Testis (tissue), 3 donors: ENCODE data around the gene SCGB3A2. TPM values are rescaled to one million over a fixed set of nuclear protein-coding genes. Genes with fewer than 3 reads are reported as not detected.

Source experiments
- DNase-seq: peaks from one replicate; pipeline ENCODE4 v3.0.0-alpha.2; 2019
- H3K27ac ChIP-seq, 2 donors: fragments of 200-600 bp; sonication (generic); one replicate each; pipeline ENCODE4 v1.5.1; 2019
- H3K27me3 ChIP-seq: fragments of 200-600 bp; sonication (generic); one replicate; pipeline ENCODE4 v1.5.1; 2019
- H3K36me3 ChIP-seq: fragments of 200-600 bp; sonication (generic); one replicate; pipeline ENCODE4 v1.5.1; 2017; ENCODE audit warnings: low read depth; ENCODE audit errors: missing control alignments
- H3K4me1 ChIP-seq: fragments of 200-600 bp; sonication (generic); one replicate; pipeline ENCODE4 v1.5.1; 2019
- H3K4me3 ChIP-seq, 2 donors: fragments of 200-600 bp; sonication (generic); one replicate each; pipeline ENCODE4 v1.5.1; 2017 to 2019
- H3K9me3 ChIP-seq: fragments of 200-600 bp; sonication (generic); one replicate; pipeline ENCODE4 v1.5.1; 2017
- CTCF ChIP-seq, 3 experiments: fragments of 450-650 bp in 2 of 3; fragments of 200-600 bp in 1 of 3; sonication (generic) in 1 of 3; IDR thresholded peaks; one replicate each; pipeline ENCODE4 v1.5.1; 2016 to 2019; ENCODE audit warnings: antibody characterized with exemption in 3 of 3, mild to moderate bottlenecking in 2 of 3, moderate library complexity in 1 of 3
- POLR2A ChIP-seq: fragments of 450-650 bp; IDR thresholded peaks from one replicate; pipeline ENCODE4 v1.6.1; 2017; ENCODE audit warnings: antibody characterized with exemption, mild to moderate bottlenecking, moderate library complexity
- WGBS, 2 donors: methylation state at CpG; one replicate each; pipeline ENCODE4 v1.1.5; 2018; 5-methylcytosine and 5-hydroxymethylcytosine counted together
- intact Hi-C: fragments of 100-400 bp; cut with DNase I; formaldehyde crosslinking; loops from one replicate; pipeline ENCODE4 v1.15.1; 2023; ENCODE audit warnings: low total_unique reads
- polyA plus RNA-seq: library from polyadenylated mRNA; stranded (reverse); fragments of 350-450 nt; fragmentation: Illumina TruSeq; extraction: RNeasy Lipid Tissue Mini Kit (QIAGEN cat#74804); gene quantifications from one replicate; pipeline ENCODE4 v1.2.3, GENCODE V29; 2014; ENCODE audit warnings: low read depth, low replicate concordance; ENCODE audit not compliant: insufficient read depth
- total RNA-seq, 2 donors: library from RNA; depleted of rRNA; stranded (reverse); fragments of >200 nt; gene quantifications; one replicate each; pipeline ENCODE4 v1.2.3, GENCODE V29; 2016

SCGB3A2 gene
- total and polyA plus RNA-seq, 3 donors from 2014 or later = not detected

DNA sequence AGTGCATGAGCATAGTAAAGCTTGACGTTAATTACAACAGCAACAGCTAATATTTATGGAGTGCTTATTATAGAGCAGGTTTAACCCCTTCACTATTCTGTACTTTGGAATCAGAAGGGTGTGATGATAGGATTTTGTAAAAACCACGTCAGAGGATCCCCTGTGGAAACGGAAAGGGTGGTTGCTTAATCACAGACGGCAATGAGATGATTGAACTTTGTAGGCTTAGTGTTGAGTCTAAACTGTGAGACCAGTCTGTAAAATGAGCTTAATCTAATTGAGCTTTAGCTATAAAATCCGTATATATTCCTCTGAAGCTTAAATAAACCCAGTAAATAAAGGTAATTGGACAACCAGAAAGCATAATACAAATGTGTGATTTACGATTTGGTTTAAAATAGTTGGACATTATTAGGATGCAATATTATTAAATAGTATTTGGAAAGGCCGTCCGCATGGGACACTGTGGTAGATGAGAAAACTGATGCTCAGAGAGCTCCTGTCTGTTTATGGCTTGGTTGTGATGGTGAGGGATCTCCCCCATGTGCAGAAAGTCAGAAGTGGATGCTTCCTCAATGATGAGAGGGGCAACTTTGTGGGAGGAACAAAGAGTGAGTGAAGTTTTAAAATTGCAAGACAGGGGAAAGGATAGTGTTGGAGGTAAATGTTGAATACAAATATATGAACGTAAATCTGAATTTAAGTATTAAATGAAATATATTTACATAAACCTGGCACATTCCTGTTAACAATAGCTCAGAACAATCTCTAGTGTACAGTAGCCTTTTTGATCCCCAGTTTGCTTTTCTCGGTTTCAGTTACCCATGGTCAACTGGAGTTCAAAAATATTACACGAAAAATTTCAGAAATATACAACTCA, 23.4 kb upstream of the SCGB3A2 start:
- intact Hi-C loops = no loop called here
- WGBS, 2 donors = 78 to 83% methylated on average over 11 of the region's 11 CpGs
- no peaks in the 10 kb centered on the region for H3K27me3 ChIP-seq
- H3K27ac ChIP-seq = no peak overlapping the region
- no peak for DNase-seq
- H3K36me3 ChIP-seq = no peaks in the 10 kb centered on the region
- no peaks in the 10 kb centered on the region for H3K4me1 ChIP-seq
- TF ChIP-seq CTCF (IDR thresholded peaks at IDR 0.05) = no peak
- TF ChIP-seq POLR2A = no peak
- H3K4me3 ChIP-seq = no peak overlapping the region
- H3K9me3 ChIP-seq = no peaks in the 10 kb centered on the region

DNA sequence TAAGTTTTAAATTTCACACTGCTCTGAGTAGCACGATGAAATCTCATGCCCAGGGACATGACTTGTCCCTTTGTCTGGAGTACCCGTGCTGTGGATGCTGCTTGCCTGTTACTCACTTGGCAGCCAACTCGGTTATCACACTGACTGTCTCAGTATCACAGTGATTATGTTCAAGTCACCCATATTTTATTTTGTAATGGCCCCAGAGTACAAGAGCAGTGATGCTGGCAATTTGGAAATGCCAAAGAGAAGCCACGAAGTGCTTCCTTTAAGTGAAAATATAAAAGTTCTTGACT, 22.8 kb upstream of the SCGB3A2 start:
- Histone ChIP-seq H3K27ac (no peak overlapping the region), H3K4me3 (no peak overlapping the region), H3K27me3 (no peaks in the 10 kb centered on the region), H3K9me3 (no peaks in the 10 kb centered on the region), H3K4me1 (no peaks in the 10 kb centered on the region), H3K36me3 (no peaks in the 10 kb centered on the region)
- intact Hi-C loops = no loop called here
- 48 to 63% methylated on average over 4 of the region's 4 CpGs for WGBS, 2 donors
- TF ChIP-seq CTCF (IDR thresholded peaks at IDR 0.05) (no peak), POLR2A (no peak)
- DNase-seq = no peak

- intact Hi-C loops = no loop called here
- Histone ChIP-seq H3K27me3 (no peaks in the 10 kb centered on the region), H3K36me3 (no peaks in the 10 kb centered on the region), H3K4me3 (no peak overlapping the region), H3K9me3 (no peaks in the 10 kb centered on the region), H3K4me1 (no peaks in the 10 kb centered on the region), H3K27ac (no peak overlapping the region)
- no peak for DNase-seq
- no peak for TF ChIP-seq CTCF (IDR thresholded peaks at IDR 0.05)
- no peak for TF ChIP-seq POLR2A
These were observed 21.7 kb upstream of the SCGB3A2 start for GRCh38 chr5:147856801-147857200.

GRCh38 chr5:147857302-147858129, 21.0 kb upstream of the SCGB3A2 start:
- Histone ChIP-seq H3K27ac (no peak overlapping the region), H3K27me3 (no peaks in the 10 kb centered on the region), H3K4me1 (no peaks in the 10 kb centered on the region), H3K9me3 (no peaks in the 10 kb centered on the region), H3K36me3 (no peaks in the 10 kb centered on the region), H3K4me3 (no peak overlapping the region)
- DNase-seq = peak; percentile 88
- 8 to 11% methylated on average over 2 of the region's 2 CpGs for WGBS, 2 donors
- intact Hi-C loops = no loop called here
- no peak for TF ChIP-seq POLR2A
- TF ChIP-seq CTCF (IDR thresholded peaks at IDR 0.05) = peak; percentile 61 to 85 (median 79)
